ENCODE data around the gene E2F3. TPM values are rescaled to one million over a fixed set of nuclear protein-coding genes. Genes with fewer than 3 reads are reported as not detected.
"Not testable (repeated sequence)": the region's sequence is repeated elsewhere in the genome, so short reads cannot be mapped to it uniquely, and the experiment has no call there.

E2F3 gene
- total and polyA plus RNA-seq, 10 of the 15 experiments (the other 5 are each of a cell fraction or from before 2014, with no cell fraction given) = 5.1 to 16.8 (median 10.6) TPM

GRCh38 chr6:20511852-20512251 is 110.2 kb downstream of the E2F3 start (continued):
- TF ChIP-seq ZNF592 (IDR thresholded peaks at IDR 0.05) = no peak

GRCh38 chr6:20525208-20525607 is 123.5 kb downstream of the E2F3 start:
- BruUV-seq (replicated peaks); H3K9ac ChIP-seq (ENCODE audit: control insufficient read depth, insufficient read depth, low read length); H3K4me3 ChIP-seq; H3K27ac ChIP-seq (ENCODE audit: control insufficient read depth, insufficient read depth); H3K27me3 ChIP-seq (replicated peaks in 1 of 2; ENCODE audit: control insufficient read depth in 2 of 2, insufficient read depth in 2 of 2, low read length in 1 of 2); ATAC-seq; SMC1A ChIA-PET (ENCODE audit: uncharacterized antibody, unreplicated experiment); H4K20me1 ChIP-seq (ENCODE audit: control insufficient read depth, insufficient read depth); H3K79me2 ChIP-seq (ENCODE audit: control insufficient read depth, insufficient read depth, low read length); H3K4me2 ChIP-seq (ENCODE audit: control insufficient read depth, insufficient read depth); H2AFZ ChIP-seq (ENCODE audit: control insufficient read depth, low read depth, low read length); FAIRE-seq; DNase-seq (ENCODE audit: low read depth, low spot score); H3K9me3 ChIP-seq (replicated peaks; ENCODE audit: control insufficient read depth, insufficient read depth, low read length); H3K4me1 ChIP-seq (ENCODE audit: control insufficient read depth, insufficient read depth, low read length); H3K36me3 ChIP-seq (ENCODE audit: control insufficient read depth in 2 of 2, insufficient read depth in 2 of 2, low read length in 1 of 2); intact Hi-C loops (cut with micrococcal nuclease; ENCODE audit: unreplicated experiment); POLR2A ChIA-PET: not testable (repeated sequence)
- in situ Hi-C loops (cut with MboI) = loop anchor here (5.0 kb wide), 3 partner anchors 128 to 433 kb away; no protein-coding TSS in a partner anchor
- RAD21 ChIA-PET (ENCODE audit: unreplicated experiment) = interaction anchor here (2.6 kb wide), 1 partner anchor 120 kb away, joined by 9 read pairs; no protein-coding TSS in a partner anchor
- WGBS (ENCODE audit: insufficient coverage, insufficient replicate concordance, low lambda C conversion rate, missing lambda C conversion rate) = 17% methylated on average over 3 of the region's 3 CpGs
- CTCF ChIA-PET = interaction anchor here (0.8 to 3.1 kb wide), 3 partner anchors 121 to 233 kb away, joined by 3 to 14 read pairs (median 5); no protein-coding TSS in a partner anchor
